ENCODE measurements around the gene GPR18. TPM values are rescaled to one million over a fixed set of nuclear protein-coding genes. Genes with fewer than 3 reads are reported as not detected.
A peak's percentile ranks its signal among the peaks of the same experiment; 100 is the strongest.

The GPR18 gene
- total RNA-seq, 1 donor from 2014 or later, result not detected

DNA sequence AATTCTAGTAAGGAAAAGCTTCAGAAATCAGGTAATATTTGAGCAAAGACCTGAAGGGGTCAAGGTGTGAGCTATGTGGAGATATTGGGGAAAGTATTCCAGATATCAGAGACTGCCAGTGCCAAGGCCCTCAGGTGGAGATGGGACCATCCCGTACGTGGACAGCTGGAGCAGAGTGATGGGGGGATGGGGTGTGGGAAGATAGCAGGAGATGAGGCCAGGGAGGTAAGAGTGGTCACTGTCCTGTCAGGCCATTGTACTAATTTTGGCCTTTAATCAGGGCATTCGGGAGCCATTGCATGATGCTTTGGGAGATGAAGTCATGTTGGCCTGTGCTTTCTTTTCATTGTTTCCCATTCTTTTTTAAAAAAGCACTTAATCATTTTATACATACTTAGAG is 13.1 kb upstream of the GPR18 start:
- TF ChIP-seq, protein P1, sequence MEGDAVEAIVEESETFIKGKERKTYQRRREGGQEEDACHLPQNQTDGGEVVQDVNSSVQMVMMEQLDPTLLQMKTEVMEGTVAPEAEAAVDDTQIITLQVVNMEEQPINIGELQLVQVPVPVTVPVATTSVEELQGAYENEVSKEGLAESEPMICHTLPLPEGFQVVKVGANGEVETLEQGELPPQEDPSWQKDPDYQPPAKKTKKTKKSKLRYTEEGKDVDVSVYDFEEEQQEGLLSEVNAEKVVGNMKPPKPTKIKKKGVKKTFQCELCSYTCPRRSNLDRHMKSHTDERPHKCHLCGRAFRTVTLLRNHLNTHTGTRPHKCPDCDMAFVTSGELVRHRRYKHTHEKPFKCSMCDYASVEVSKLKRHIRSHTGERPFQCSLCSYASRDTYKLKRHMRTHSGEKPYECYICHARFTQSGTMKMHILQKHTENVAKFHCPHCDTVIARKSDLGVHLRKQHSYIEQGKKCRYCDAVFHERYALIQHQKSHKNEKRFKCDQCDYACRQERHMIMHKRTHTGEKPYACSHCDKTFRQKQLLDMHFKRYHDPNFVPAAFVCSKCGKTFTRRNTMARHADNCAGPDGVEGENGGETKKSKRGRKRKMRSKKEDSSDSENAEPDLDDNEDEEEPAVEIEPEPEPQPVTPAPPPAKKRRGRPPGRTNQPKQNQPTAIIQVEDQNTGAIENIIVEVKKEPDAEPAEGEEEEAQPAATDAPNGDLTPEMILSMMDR (IDR thresholded peaks at IDR 0.05; ENCODE audit: insufficient read depth, low read length, poor library complexity, severe bottlenecking), result no peak

DNA sequence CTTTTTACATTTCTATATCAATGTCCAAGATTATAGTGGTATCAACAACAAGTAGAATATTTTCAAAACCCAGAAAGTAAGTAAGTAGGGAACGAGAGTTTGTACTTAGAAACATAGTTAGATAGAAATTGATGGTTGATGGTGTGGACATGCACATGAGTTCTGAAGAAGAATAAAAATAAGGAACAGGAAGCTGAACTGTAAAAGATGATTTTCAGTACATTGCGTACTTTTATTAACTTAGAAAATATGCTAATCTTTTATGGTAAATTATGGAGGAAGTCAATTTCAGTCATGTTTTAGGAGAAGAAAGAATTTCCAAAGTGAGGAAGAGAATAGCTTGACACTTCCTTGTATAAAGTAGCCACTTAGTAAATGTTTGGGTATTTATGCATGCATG is 12.3 kb upstream of the GPR18 start:
- Histone ChIP-seq H3K36me3 (ENCODE audit: control insufficient read depth, insufficient read depth, low read length) (no peaks in the 10 kb centered on the region), H3K27me3 (ENCODE audit: control insufficient read depth, insufficient read depth, low read length) (no peaks in the 10 kb centered on the region), H3K4me3 (ENCODE audit: low read depth, low read length) (no peak overlapping the region)
- no peak for DNase-seq (ENCODE audit: low read depth)
- TF ChIP-seq, protein P1 (IDR thresholded peaks at IDR 0.05; ENCODE audit: insufficient read depth, low read length, poor library complexity, severe bottlenecking), result no peak

More for the DNA sequence above, 13.1 kb upstream of the GPR18 start:
- Histone ChIP-seq H3K4me3 (ENCODE audit: low read depth, low read length) (no peak overlapping the region), H3K36me3 (ENCODE audit: control insufficient read depth, insufficient read depth, low read length) (no peaks in the 10 kb centered on the region), H3K27me3 (ENCODE audit: control insufficient read depth, insufficient read depth, low read length) (no peaks in the 10 kb centered on the region)
- DNase-seq (ENCODE audit: low read depth), result no peak

DNA sequence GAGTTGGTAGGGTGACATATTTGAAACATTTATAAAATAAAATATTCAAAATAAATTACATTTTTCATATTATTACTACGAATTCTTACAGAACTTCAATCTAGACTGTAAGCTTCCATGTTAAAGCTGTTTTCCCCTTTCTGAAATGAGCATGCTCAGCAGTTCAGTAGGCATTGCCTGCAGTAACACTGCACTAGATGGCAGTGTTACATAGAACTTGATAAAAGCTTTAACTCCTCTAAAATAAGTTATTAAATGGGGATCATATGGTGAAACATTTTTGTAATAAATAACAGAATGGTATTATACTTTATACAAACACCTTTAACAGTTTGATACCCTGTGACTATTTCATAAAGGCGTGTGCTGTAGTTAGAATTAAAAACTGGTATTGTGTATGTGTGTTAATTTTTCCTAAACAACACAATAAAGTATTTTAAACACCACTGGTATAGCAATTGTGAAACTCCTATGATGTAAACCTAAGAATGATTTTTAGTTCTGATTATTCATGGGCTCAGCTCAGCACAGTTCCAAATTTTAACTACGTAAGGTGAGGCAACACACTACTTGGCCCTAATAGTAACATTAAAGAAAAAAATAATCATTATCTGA is 11.6 kb upstream of the GPR18 start:
- no peak for DNase-seq (ENCODE audit: low read depth)
- H3K36me3 ChIP-seq (ENCODE audit: control insufficient read depth, insufficient read depth, low read length), result no peaks in the 10 kb centered on the region
- TF ChIP-seq, protein P1 (IDR thresholded peaks at IDR 0.05; ENCODE audit: insufficient read depth, low read length, poor library complexity, severe bottlenecking), result peak; percentile 64

DNA sequence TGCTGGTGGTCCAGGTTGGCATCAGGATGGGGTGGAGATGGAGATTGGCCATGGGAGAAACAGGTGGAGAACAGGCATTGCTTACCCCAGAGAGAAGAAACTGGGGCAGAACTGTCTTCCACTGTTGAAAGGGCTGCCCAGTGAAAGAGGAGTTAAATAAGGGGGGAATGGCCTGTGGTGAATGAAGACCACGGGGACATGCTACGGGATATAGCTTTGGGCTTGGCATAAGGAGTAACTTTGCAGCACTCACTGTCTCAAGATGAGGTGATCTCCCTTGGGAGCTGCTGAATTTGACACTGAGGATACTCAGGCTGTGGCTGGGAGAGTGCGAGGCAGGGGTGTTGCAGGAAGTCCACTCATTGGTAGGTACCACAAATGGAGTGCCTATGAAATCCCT is 10.6 kb upstream of the GPR18 start:
- Histone ChIP-seq H3K36me3 (ENCODE audit: control insufficient read depth, insufficient read depth, low read length) (no peaks in the 10 kb centered on the region), H3K4me3 (ENCODE audit: low read depth, low read length) (no peak overlapping the region), H3K27me3 (ENCODE audit: control insufficient read depth, insufficient read depth, low read length) (no peaks in the 10 kb centered on the region)
- TF ChIP-seq, protein P1 (IDR thresholded peaks at IDR 0.05; ENCODE audit: insufficient read depth, low read length, poor library complexity, severe bottlenecking), result no peak
- no peak for DNase-seq (ENCODE audit: low read depth)

More for the DNA sequence above, 11.6 kb upstream of the GPR18 start:
- H3K27me3 ChIP-seq (ENCODE audit: control insufficient read depth, insufficient read depth, low read length), result no peaks in the 10 kb centered on the region
- no peak overlapping the region for H3K4me3 ChIP-seq (ENCODE audit: low read depth, low read length)

DNA sequence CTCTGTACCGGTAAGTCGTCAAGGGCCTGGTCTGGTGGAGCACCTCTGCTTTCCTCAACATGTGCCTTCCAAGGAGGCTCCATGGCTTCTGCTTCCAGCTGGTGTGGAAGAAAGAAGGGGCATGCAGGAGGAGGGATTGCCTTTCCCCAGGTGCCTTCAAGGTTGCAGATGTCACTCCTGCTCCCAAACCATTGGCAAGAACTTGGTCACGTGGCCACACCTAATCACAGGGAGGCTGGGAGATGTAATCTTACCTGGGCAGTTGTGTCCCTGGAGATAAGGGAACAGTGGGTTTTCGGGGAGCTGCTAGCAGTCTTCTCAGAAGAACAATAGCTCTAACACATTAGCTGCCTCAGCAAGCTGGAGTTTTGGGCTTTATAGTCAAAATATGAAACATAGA is 9.7 kb upstream of the GPR18 start:
- Histone ChIP-seq H3K4me3 (ENCODE audit: low read depth, low read length) (no peak overlapping the region), H3K27me3 (ENCODE audit: control insufficient read depth, insufficient read depth, low read length) (no peaks in the 10 kb centered on the region), H3K36me3 (ENCODE audit: control insufficient read depth, insufficient read depth, low read length) (no peaks in the 10 kb centered on the region)
- TF ChIP-seq, protein P1 (IDR thresholded peaks at IDR 0.05; ENCODE audit: insufficient read depth, low read length, poor library complexity, severe bottlenecking), result no peak
- no peak for DNase-seq (ENCODE audit: low read depth)

DNA sequence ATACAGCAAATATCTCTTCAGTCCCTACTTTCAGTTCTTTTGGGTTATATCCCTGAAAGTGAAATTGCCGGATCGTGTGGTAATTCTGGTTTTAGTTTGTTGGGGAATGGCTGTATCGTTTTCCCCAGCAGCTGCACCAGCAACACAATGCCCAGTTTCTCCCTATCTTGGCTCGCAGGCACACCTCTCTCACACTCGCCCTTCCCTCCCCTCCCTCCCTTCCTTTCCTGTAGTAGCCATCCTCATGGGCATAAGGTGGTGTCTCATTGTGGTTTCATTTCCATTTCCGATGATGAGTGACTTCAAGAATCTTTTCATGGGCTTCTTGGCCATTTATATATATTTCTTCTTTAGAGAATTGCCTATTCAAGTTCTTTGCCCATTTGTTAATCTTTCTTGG is 8.6 kb upstream of the GPR18 start:
- H3K4me3 ChIP-seq (ENCODE audit: low read depth, low read length), result no peak overlapping the region
- TF ChIP-seq, protein P1 (IDR thresholded peaks at IDR 0.05; ENCODE audit: insufficient read depth, low read length, poor library complexity, severe bottlenecking), result no peak
- H3K36me3 ChIP-seq (ENCODE audit: control insufficient read depth, insufficient read depth, low read length), result no peaks in the 10 kb centered on the region
- no peaks in the 10 kb centered on the region for H3K27me3 ChIP-seq (ENCODE audit: control insufficient read depth, insufficient read depth, low read length)
- no peak for DNase-seq (ENCODE audit: low read depth)
